GM12891 (cell line): ENCODE results near the gene COMMD1.

Experiments used
- PAX5 ChIP-seq: IDR thresholded peaks from 2 replicates; pipeline ENCODE4 v1.6.1; 2011; ENCODE audit warnings: low read length, moderate library complexity, mild to moderate bottlenecking; ENCODE audit not compliant: insufficient read depth, severe bottlenecking
- POLR2A ChIP-seq: IDR thresholded peaks from 2 replicates; pipeline ENCODE4 v1.6.1; 2011; ENCODE audit warnings: low read depth, low read length, control low read depth
- POLR2AphosphoS5 ChIP-seq: IDR thresholded peaks from 2 replicates; pipeline ENCODE4 v1.6.1; 2011; ENCODE audit warnings: low read depth, low read length, control low read depth
- POU2F2 ChIP-seq: IDR thresholded peaks from 2 replicates; pipeline ENCODE4 v1.6.1; 2011; ENCODE audit warnings: low read depth, mild to moderate bottlenecking, control low read depth, low read length, moderate library complexity
- SPI1 ChIP-seq: IDR thresholded peaks from 2 replicates; pipeline ENCODE4 v1.6.1; 2011; ENCODE audit warnings: low read depth, low read length, control low read depth
- TAF1 ChIP-seq: IDR thresholded peaks from 2 replicates; pipeline ENCODE4 v1.6.1; 2011; ENCODE audit warnings: low read depth, low read length, control low read depth

DNA sequence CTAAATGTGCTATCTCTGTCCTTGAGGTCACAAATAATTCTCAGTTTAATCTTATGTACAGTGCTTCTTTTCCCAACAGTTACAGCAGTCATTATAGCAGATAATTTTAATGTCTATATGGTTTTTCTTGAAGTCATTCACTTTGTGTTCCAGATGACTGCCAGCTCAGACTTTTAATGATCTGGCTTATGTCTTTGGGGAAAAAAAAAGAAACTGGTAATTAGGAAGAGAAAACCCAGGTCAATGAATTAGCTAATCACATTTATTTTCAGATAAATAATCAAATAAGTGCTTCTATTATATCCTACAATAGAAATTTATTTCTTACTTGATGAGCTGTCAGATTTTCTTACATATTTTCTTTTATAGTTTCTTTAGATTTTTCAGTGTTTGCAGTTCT, 96.0 kb downstream of the COMMD1 start:
- TF ChIP-seq POLR2A (no peak), TAF1 (no peak), POLR2AphosphoS5 (no peak), PAX5 (no peak), SPI1 (no peak), POU2F2 (no peak)
